MCF 10A (cell line): ENCODE data around the gene TDRD6. TPM values are rescaled to one million over a fixed set of nuclear protein-coding genes. Genes with fewer than 3 reads are reported as not detected.

Source experiments
- Bru-seq: library from RNA; stranded (reverse); fragments of 400-500 nt; gene quantifications from one replicate; lab custom pipeline; 2021; lab: Mats Ljungman, UMichigan
- BruChase-seq, 2 experiments: library from RNA; stranded (reverse); fragments of 400-500 nt; gene quantifications; one replicate each; lab custom pipeline; 2021; lab: Mats Ljungman, UMichigan
- BruUV-seq: library from RNA; stranded (reverse); fragments of 400-500 nt; replicated peaks from 2 replicates; lab custom pipeline; 2021; lab: Mats Ljungman, UMichigan
- CTCF ChIA-PET: fragments of 300-600 bp; sonication (Branson Sonifier 250); formaldehyde crosslinking; extraction: SDS; loops from one replicate; lab custom pipeline; 2021; ENCODE audit warnings: antibody characterized with exemption, inconsistent platforms; lab: Yijun Ruan, JAX
- POLR2A ChIA-PET: fragments of 300-600, 350-650 bp; sonication (Branson Sonifier 250); formaldehyde crosslinking; extraction: SDS; loops from one replicate; lab custom pipeline; 2020; ENCODE audit warnings: antibody characterized with exemption, inconsistent platforms; lab: Yijun Ruan, JAX
- DNase-seq: peaks from one replicate; pipeline ENCODE4 v3.0.0-alpha.2; 2018; ENCODE audit not compliant: unreplicated experiment
- H3K27ac Mint-ChIP-seq: one replicate; pipeline ENCODE4 v1.8.0; 2022; ENCODE audit warnings: mild to moderate bottlenecking, low read depth, mixed read lengths; ENCODE audit not compliant: unreplicated experiment
- H3K27me3 Mint-ChIP-seq: one replicate; pipeline ENCODE4 v1.8.0; 2022; ENCODE audit warnings: mixed read lengths; ENCODE audit not compliant: insufficient read depth, unreplicated experiment
- H3K36me3 Mint-ChIP-seq: one replicate; pipeline ENCODE4 v1.8.0; 2022; ENCODE audit warnings: mild to moderate bottlenecking, moderate library complexity, mixed read lengths; ENCODE audit not compliant: insufficient read depth, unreplicated experiment
- H3K4me1 Mint-ChIP-seq: one replicate; pipeline ENCODE4 v1.8.0; 2022; ENCODE audit warnings: mixed read lengths; ENCODE audit not compliant: insufficient read depth, unreplicated experiment
- H3K4me3 Mint-ChIP-seq: one replicate; pipeline ENCODE4 v1.8.0; 2022; ENCODE audit warnings: mild to moderate bottlenecking, moderate library complexity, mixed read lengths; ENCODE audit not compliant: unreplicated experiment
- H3K9me3 Mint-ChIP-seq: one replicate; pipeline ENCODE4 v1.8.0; 2022; ENCODE audit warnings: mixed read lengths; ENCODE audit not compliant: unreplicated experiment
- CTCF ChIP-seq: fragments of 200-600 bp; IDR thresholded peaks from one replicate; pipeline ENCODE4 v1.8.0; 2022; ENCODE audit warnings: antibody characterized with exemption, mild to moderate bottlenecking; ENCODE audit not compliant: unreplicated experiment
- intact Hi-C: fragments of 100-400 bp; cut with micrococcal nuclease; formaldehyde crosslinking; loops from 2 replicates; pipeline ENCODE4 v1.14.1; 2022
- long read RNA-seq: library from polyadenylated mRNA; stranded (forward); transcript quantifications from one replicate; pipeline ENCODE4 v2.0.0, GENCODE V29; 2022
- total RNA-seq: library from RNA; stranded (reverse); gene quantifications from 2 replicates; pipeline ENCODE4 v1.2.3, GENCODE V29; 2022

TDRD6 gene
- total RNA-seq (0.56 and 0.66 TPM in 2 replicates), Bru-seq, nascent RNA (percentile 45 among the genes with signal in this experiment), BruChase-seq, experiment 1, labeled RNA remaining after a 6-hour chase (percentile 74 among the genes with signal in this experiment), BruChase-seq, experiment 2, labeled RNA remaining after a 2-hour chase (percentile 63 among the genes with signal in this experiment)
- long read RNA-seq: 0 reads

GRCh38 chr6:46687619-46688097 lies at the start of gene TDRD6:
TSS of gene TDRD6 (plus strand) at chr6:46687885. CDS start at chr6:46688129, 244 bp downstream.
- ChIA-PET CTCF (no interaction called here), POLR2A (no interaction called here)
- no peak for TF ChIP-seq CTCF
- DNase-seq: no peak
- Mint-ChIP-seq H3K4me1 (peaks cover 10% of the 10 kb centered on the region), H3K27me3 (no peaks in the 10 kb centered on the region), H3K36me3 (no peaks in the 10 kb centered on the region), H3K4me3 (no peak within 1 kb of the TSS), H3K27ac (no peak within 1 kb of the TSS), H3K9me3 (no peaks in the 10 kb centered on the region)
- intact Hi-C loops: no loop called here
- no TSS peak for BruUV-seq

- no peak for TF ChIP-seq CTCF
Measured at GRCh38 chr6:46637933-46638332, 49.8 kb upstream of the TDRD6 start.

GRCh38 chr6:46638650-46639049 lies 49.0 kb upstream of the TDRD6 start:
- H3K4me3 Mint-ChIP-seq: peak overlapping the region; percentile 35
- CTCF ChIA-PET: interaction anchor here (0.7 kb wide), 1 partner anchor 627 kb away, joined by 3 read pairs; no protein-coding TSS in a partner anchor
- TF ChIP-seq CTCF: no peak
- peak; percentile 92 for DNase-seq
- H3K4me1 Mint-ChIP-seq: peaks cover 38% of the 10 kb centered on the region
- peaks cover 4% of the 10 kb centered on the region for H3K36me3 Mint-ChIP-seq
- BruUV-seq: no TSS peak
- intact Hi-C loops: no loop called here
- H3K27ac Mint-ChIP-seq: peak overlapping the region; percentile 98
- no peaks in the 10 kb centered on the region for H3K9me3 Mint-ChIP-seq
- POLR2A ChIA-PET: interaction anchor here (0.7 to 8.1 kb wide), 5 partner anchors 12 to 405 kb away, joined by 3 to 168 read pairs (median 4); partner anchors contain the start of genes CYP39A1 and SLC25A27
- H3K27me3 Mint-ChIP-seq: no peaks in the 10 kb centered on the region

More at GRCh38 chr6:46637933-46638332, 49.8 kb upstream of the TDRD6 start:
- no peak overlapping the region for H3K4me3 Mint-ChIP-seq
- intact Hi-C loops: loop anchor here (1.0 kb wide), 1 partner anchor 14 kb away; the partner anchor contains the start of genes CYP39A1 and SLC25A27
- CTCF ChIA-PET: interaction anchor here (0.6 to 2.1 kb wide), 2 partner anchors 12 to 534 kb away, joined by 3 to 6 read pairs; no protein-coding TSS in a partner anchor
- BruUV-seq: no TSS peak
- H3K9me3 Mint-ChIP-seq: no peaks in the 10 kb centered on the region
- POLR2A ChIA-PET: interaction anchor here (0.8 to 8.1 kb wide), 6 partner anchors 9 to 406 kb away, joined by 3 to 168 read pairs (median 6); partner anchors contain the start of genes CYP39A1 and SLC25A27
- no peaks in the 10 kb centered on the region for H3K27me3 Mint-ChIP-seq
- H3K27ac Mint-ChIP-seq: peak overlapping the region; percentile 98
- no peak for DNase-seq
- H3K36me3 Mint-ChIP-seq: peaks cover 4% of the 10 kb centered on the region
- peaks cover 31% of the 10 kb centered on the region for H3K4me1 Mint-ChIP-seq
